GM21526 (cell line): ENCODE measurements around the gene GPR108.
A peak's percentile ranks its signal among the peaks of the same experiment; 100 is the strongest.
"Not testable (repeated sequence)": the region's sequence is repeated elsewhere in the genome, so short reads cannot be mapped to it uniquely, and the experiment has no call there.

Experiments
- ATAC-seq: cut with Tn5 transposase; IDR thresholded peaks from one replicate; pipeline ENCODE4 v1.9.1; 2021; ENCODE audit warnings: moderate library complexity; ENCODE audit not compliant: unreplicated experiment, low FRiP score

The GPR108 gene

GRCh38 chr19:6761053-6761676, 23.8 kb upstream of the GPR108 start:
- ATAC-seq: no peak

DNA sequence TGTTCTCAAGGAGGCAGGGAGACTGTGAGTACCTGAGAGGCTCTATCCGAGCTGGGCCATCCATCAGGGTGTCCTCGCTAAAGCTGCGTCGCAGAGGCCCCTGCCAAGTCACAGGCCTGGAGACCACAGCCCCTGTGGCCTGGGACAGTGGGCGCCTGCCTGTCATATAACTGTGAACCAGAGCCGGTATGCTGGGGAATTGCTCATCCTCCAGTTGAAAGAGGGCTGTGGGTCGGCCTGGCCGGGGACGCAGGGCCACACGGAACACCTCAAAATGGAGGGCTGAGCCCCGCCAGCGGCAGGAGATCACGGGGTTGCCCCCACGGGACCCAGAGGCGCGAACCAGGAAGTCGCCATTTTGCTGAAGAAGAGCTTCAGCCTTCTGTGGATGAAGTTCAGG, 23.2 kb upstream of the GPR108 start:
- no peak for ATAC-seq

- ATAC-seq: no peak
Observed at GRCh38 chr19:6754653-6755463, 17.5 kb upstream of the GPR108 start.

DNA sequence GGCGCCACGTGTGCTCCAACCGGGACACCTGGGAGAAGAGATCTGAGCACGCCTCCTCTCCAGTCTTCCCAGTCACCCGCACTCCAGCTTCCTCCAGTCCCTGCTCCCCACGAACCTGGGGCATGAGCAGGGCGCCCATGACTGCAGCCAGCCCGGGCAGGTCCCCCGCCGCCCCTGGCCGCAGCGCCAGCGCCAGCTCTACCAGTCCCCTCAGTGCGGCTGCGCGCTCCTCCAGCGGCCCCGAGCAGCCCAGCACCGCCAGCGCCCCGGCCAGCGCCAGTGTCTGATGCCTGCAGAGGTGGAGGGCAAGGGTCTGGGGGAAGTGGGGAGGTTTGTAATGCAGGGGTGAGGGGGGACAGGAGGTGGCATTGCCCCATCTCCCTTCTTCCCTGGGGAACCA, 16.8 kb upstream of the GPR108 start:
- peak; percentile 14 for ATAC-seq

GRCh38 chr19:6753178-6754031, 16.0 kb upstream of the GPR108 start:
- peak; percentile 47 for ATAC-seq

- no peak for ATAC-seq
Observed at GRCh38 chr19:6752256-6753177, 15.1 kb upstream of the GPR108 start.

DNA sequence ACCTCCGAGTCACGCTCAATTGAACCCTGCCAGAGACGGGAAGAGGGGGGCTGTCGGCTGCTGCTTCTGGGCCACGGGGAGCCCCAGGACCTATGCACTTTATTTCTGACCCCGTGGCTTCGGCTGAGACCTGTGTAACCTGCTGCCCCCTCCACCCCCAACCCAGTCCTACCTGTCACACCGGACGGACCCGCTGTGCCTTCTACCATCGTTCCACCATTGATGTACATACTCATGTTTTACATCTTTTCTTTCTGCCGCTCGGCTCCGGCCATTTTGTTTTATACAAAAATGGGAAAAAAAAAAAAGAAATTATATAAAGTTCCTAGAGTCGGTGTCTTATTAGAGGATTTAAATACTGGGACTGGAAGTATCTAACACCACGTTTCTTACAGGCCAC, 13.8 kb upstream of the GPR108 start:
- no peak for ATAC-seq

- no peak for ATAC-seq
Observed at GRCh38 chr19:6750062-6750461, 12.7 kb upstream of the GPR108 start.

GRCh38 chr19:6748543-6748942, 11.2 kb upstream of the GPR108 start:
- ATAC-seq: not testable (repeated sequence)

- no peak for ATAC-seq
Observed at GRCh38 chr19:6745965-6746364, 8.6 kb upstream of the GPR108 start.

GRCh38 chr19:6744381-6745301, 7.3 kb upstream of the GPR108 start:
- no peak for ATAC-seq

GRCh38 chr19:6743714-6744380, 6.5 kb upstream of the GPR108 start:
- ATAC-seq: no peak

DNA sequence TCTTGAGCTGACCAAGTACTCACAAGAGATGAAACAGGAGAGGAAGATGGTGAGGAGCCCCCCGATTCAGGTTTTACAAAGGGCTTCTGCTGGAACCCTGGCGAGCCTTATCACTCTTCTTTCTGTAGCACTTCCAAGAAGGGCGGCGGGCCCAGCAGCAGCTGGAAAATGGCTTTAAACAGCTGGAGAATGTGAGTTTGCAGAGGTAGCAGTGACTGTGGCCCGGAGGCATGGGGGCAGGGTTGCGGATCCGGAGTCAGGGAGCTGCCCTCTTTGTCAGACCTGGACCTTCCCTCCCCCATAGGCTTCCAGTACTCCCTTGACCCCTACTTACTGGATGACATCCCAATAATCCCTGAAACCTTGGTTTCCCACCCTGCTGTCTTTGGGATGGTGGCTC, 5.7 kb upstream of the GPR108 start:
- no peak for ATAC-seq

DNA sequence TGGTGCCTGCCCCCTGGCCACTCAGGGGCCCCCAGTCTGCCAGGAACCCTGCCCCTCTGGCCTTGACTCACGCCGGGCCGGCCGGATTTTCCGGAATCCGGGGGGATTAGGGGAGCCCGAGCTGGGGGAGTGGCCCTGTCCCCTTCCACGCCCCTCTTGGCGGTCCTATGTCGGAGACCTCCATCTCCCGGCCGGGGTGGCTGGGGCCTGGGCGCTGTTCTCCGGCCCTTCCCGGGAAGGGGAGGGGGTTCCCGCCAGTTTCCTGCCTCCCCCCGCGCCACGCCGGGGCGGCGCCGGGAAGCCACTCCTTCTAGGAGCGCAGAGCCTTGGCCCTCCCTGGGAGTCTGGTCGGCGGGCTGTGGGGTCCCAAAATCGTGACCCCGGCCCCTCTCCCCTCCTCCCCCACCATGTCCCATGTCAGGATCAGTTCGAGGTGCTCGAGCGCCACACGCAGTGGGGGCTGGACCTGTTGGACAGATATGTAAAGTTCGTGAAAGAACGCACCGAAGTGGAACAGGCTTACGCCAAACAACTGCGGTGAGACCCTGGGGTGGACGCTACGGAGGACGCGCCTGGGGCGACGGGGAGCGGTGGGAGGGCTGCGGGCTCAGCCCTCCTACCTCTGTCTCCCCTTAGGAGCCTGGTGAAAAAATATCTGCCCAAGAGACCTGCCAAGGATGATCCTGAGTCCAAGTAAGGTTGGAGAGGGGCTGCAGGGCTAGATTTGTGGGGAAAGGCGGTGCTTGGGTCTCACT, 3.4 kb upstream of the GPR108 start:
- no peak for ATAC-seq

DNA sequence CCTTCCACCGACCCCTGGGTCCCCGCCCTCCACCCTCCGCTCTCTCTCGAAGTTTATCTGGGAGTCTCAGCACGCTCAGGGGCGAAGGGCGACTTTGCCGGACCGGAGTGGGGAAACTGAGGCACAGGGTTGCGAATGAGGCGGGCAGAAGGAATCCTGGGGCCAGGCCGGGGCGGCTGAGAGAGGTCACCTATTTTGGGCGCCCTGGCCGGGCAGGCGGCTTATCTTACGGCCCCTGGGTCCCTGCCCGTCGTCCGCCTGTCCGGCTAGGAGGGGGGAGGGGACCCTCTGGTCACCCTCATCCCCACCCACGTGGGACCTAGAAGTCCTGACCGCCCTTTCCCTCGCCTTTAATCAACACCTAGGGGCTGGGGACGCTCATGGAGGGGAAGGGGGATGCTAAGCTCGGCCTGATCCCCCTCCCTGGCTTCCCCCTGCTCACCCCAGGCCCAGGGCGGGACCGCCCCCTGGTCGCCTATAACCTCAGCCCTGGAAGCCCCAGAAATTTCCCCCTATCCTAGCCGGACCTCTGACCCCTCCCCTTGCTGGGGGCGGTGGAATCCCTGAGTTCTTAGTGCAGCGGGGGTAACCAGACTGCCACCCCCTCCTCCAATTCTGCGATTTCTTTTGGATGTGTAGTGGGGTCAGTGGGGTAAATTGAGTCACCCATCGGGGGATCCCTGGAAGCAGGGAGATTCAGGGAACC, 2.7 kb upstream of the GPR108 start:
- no peak for ATAC-seq

- no peak for ATAC-seq
Observed at GRCh38 chr19:6739390-6739882, 2.1 kb upstream of the GPR108 start, which contains the start of gene TRIP10. TSS of gene TRIP10 (plus strand) at chr19:6739680. CDS start at chr19:6739762, 82 bp downstream.

DNA sequence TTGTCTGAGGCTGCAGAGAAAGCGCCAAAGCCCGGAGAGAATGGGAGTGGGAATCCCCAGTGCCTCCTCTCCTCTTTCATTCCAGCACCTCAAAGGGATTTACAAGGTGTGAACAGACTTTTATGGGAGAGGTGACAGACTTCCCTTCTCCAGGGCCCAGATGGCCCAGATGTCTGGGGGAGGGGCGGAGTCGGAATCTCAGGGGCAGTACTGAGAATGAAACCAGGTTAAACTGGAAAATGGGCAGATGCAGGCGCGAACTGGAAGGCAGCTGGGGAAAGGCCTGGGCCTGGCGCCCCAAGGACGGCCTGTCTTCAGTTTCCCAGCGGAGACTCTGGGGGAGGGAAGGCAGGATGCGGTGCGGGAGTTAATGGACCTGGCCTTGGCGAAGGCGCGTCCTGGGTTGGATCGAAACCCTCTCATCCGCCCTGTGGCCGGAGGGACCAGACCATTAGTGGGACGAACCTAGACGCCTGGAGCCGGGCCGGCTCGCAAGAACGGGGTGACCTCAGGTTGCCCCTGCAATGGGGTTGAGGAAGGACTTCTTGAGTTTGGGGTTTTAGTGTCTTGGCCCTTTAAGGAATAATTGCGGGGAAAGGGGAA, 1.5 kb upstream of the GPR108 start:
- no peak for ATAC-seq
